GM23248 (cell line): ENCODE results near the gene NAA80.

ENCODE experiments used
- EZH2 ChIP-seq: fragments of 200-600 bp; sonication (generic); IDR thresholded peaks from 2 replicates; pipeline ENCODE4 v1.6.1; 2018; ENCODE audit warnings: antibody characterized with exemption, mild to moderate bottlenecking; ENCODE audit not compliant: insufficient read depth, poor library complexity, severe bottlenecking
- EZH2phosphoT487 ChIP-seq: fragments of 200-600 bp; sonication (generic); IDR thresholded peaks from 2 replicates; pipeline ENCODE4 v1.6.1; 2018; ENCODE audit warnings: antibody characterized with exemption, moderate library complexity, mild to moderate bottlenecking, low read depth; ENCODE audit not compliant: insufficient read depth

GRCh38 chr3:50336452-50337174, 37.4 kb upstream of the NAA80 start:
- no peak for TF ChIP-seq EZH2
- no peak for TF ChIP-seq EZH2phosphoT487
